GM10248 (cell line): ENCODE results near the gene CTNNA3.

Source experiments
- CTCF ChIA-PET: fragments of 300-600 bp; sonication (Branson Sonifier 250); formaldehyde crosslinking; extraction: SDS; loops from one replicate; lab custom pipeline; 2021; ENCODE audit warnings: antibody characterized with exemption; lab: Yijun Ruan, JAX
- POLR2A ChIA-PET: fragments of 350-650 bp; sonication (Branson Sonifier 250); formaldehyde crosslinking; extraction: SDS; loops from one replicate; lab custom pipeline; 2020; ENCODE audit warnings: antibody characterized with exemption; lab: Yijun Ruan, JAX
- DNase-seq: peaks from one replicate; pipeline ENCODE4 v3.0.0; 2012; ENCODE audit errors: extremely low spot score
- CTCF ChIP-seq: IDR thresholded peaks from 2 replicates; pipeline ENCODE4 v1.5.1; 2012; ENCODE audit warnings: mild to moderate bottlenecking, low read depth; ENCODE audit errors: extremely low read depth, missing control alignments, control extremely low read depth

Gene CTNNA3

GRCh38 chr10:66167816-66168215, 1528.2 kb downstream of the CTNNA3 start:
- ChIA-PET CTCF (interaction anchor here (1.0 to 1.5 kb wide), 2 partner anchors 12 to 14 kb away, joined by 3 to 11 read pairs; no protein-coding TSS in a partner anchor), POLR2A (no interaction called here)
- DNase-seq, result no peak
- TF ChIP-seq CTCF, result no peak

- TF ChIP-seq CTCF, result no peak
- no peak for DNase-seq
- ChIA-PET CTCF (interaction anchor here (1.6 kb wide), 1 partner anchor 8 kb away, joined by 4 read pairs; no protein-coding TSS in a partner anchor), POLR2A (no interaction called here)
Measured at GRCh38 chr10:66162560-66163143, 1533.3 kb downstream of the CTNNA3 start.

- ChIA-PET POLR2A (no interaction called here), CTCF (no interaction called here)
- no peak for DNase-seq
- TF ChIP-seq CTCF, result no peak
Measured at GRCh38 chr10:66151346-66151745, 1544.6 kb downstream of the CTNNA3 start.

GRCh38 chr10:66148312-66148711, 1547.7 kb downstream of the CTNNA3 start:
- DNase-seq, result no peak
- ChIA-PET CTCF (no interaction called here), POLR2A (no interaction called here)

GRCh38 chr10:66144016-66144415, 1552.0 kb downstream of the CTNNA3 start:
- no peak for DNase-seq
- no peak for TF ChIP-seq CTCF
- POLR2A ChIA-PET, result no interaction called here
- CTCF ChIA-PET, result no interaction called here

More at GRCh38 chr10:66148312-66148711, 1547.7 kb downstream of the CTNNA3 start:
- no peak for TF ChIP-seq CTCF

GRCh38 chr10:66102756-66103155, 1593.2 kb downstream of the CTNNA3 start:
- TF ChIP-seq CTCF, result no peak
- DNase-seq, result no peak
- POLR2A ChIA-PET, result no interaction called here
- CTCF ChIA-PET, result no interaction called here
